Iris pigment epithelial cell (primary cell): ENCODE results near the gene MIER2.
A peak's percentile ranks its signal among the peaks of the same experiment; 100 is the strongest.

ENCODE experiments used
- DNase-seq: peaks from one replicate; pipeline ENCODE4 v3.0.0-alpha.2; 2011; ENCODE audit warnings: low read depth

Gene MIER2

GRCh38 chr19:307793-308420, 36.7 kb downstream of the MIER2 start:
- DNase-seq = no peak

DNA sequence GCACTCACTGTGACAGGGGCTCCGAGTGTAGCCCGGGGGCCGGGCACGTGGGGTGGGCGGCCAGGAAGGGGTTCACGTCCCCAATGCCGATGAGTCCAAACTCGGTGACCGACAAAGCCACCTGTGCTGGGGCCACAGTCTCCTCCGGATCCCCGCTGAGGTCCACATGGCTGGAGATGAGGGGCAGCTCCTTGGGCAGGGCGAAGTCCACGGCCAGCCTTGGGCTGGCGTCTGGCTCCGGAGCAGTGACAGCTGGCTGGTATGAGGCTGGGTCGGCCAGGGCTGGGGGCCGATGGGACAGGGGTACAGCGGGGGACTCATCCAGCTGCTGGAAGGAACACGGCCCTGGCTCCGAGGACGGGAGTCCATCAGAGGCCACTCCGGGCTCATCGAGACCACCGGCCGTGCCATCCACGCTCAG, 37.5 kb downstream of the MIER2 start:
- DNase-seq = no peak

DNA sequence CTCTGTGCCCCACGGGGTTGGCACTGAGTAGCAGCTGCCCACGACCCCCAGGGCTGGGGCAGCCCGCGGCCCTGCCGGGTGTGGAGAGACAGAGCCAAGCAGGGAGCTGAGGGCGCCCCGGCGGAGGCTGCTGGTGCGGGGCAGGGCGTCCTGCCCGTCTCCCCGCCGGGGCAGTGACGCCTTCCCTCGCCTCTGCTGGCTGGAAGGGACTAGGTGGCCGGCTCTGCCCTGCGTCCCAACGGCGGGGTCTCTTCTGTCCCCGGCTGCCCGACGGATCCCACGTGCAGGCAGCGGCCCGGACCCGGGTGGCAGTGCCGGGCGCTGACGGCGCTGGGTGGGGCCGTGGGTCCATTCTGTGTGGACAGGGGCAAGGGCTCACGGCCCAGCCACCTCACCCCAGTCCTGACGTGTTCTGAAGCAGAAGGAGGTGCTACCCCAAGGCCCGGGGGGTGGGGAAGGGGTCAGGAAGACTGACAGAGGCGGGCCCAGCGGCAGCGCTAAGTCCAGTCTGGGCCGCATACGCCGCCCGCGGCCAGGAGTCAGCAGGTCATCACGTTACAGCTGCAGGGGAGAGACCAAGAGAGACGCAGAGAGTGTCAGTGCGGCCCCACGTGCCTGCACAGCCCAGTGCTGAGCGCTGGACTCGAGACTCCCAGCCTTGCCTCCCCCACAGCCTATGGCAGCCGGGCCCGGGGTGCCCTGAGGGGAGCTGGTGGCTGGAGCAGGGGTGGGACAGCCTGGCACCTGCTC, 38.3 kb downstream of the MIER2 start:
- no peak for DNase-seq

- no peak for DNase-seq
These were observed 39.1 kb downstream of the MIER2 start for GRCh38 chr19:305240-306150.

DNA sequence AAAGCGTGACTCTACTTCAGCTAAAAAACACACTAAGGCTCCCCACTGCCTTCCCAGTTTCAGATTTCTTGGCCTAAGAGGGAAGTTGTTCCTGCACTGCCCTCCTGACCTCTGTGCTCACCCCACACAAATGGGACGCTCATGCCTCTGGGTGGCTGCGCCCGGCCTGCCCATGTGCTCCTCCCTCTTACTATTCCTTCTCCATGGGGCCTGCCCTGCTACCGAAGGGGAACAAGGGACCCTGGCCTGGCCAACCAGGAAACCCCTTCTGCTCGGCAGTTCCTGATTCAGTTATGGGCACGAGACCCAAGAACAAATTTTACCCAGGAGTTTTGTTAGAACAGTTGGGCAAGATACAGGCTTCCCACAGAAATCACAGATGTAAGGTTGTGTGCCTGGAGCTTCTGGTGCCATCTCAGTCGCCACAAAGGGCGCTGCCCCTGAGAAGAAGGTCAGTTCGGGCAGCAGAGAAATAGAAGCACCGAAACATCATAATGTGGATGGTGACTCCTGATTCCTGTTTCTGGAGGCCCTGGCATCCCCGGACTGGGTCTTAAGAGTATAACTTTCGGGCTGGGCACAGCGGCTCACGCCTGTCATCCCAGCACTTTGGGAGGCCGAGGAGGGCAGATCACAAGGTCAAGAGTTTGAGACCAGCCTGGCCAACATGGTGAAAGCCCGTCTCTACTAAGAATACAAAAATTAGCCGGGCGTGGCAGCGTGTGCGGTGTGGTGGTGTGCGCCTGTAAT, 47.9 kb downstream of the MIER2 start:
- no peak for DNase-seq

- no peak for DNase-seq
These were observed 48.8 kb downstream of the MIER2 start for GRCh38 chr19:295687-296370.

DNA sequence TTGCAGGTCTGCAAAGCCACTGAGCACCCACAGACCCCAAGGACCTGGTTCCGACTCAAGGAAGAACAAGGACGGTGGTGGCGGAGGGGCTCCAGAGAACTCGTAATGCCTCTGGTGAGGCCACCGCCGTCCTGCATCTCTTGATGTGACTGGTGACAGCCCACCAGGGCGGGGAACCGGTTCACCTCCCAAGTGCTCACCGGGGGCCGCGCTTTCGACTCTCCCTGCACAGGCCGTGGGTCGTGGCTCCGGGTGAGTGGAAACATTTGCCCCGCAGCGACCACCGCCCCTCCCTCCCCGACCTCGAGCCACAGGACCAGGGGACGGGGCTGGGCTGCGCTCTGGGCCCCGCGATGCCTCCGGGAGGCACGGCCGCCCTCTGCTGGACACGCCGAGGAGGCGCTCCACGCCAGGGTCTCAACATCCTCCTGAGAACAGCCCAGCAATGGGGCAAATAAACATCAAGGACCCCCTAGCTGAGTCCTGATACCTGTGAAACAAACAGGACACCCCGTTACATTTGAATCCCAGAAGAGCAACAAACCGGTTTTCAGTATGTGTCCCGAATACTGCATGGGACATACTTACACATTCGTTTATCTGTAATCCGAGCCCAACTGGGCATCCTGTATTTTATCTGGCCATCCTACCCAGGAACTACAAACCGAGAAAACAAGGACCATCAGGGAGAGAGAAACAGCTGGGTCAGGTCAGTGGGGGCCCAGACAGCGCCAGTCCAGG, 49.5 kb downstream of the MIER2 start:
- peak; percentile 21 for DNase-seq

DNA sequence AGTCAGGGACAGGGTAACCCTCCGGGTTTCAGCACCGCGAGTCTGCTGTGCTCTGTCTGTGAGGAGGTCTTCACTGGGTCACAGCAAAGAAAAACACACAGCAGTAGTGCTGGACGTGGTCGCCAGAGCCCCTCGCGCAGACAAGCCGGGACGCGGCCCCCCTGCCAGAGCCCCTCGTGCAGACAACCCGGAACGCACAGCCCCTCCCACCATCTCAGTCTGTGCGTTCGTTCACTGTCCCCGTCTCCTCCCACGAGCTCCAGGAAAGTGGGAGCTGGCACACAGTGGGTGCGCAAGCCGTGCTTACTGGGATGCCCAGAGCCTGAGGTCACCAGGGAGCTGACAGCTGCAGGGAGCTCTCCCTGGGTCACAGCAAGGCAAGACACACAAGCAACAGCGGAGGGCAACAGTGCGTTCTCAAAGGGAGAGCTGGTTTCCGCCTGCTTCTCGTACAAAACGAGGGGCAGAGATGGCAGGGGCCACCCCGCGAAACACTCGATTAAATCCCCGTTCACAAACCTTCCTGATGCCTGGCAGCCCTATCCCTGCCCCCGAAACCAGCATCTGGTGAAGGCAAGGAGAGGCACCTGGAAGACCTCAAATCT, 50.2 kb downstream of the MIER2 start:
- peak; percentile 14 for DNase-seq

DNA sequence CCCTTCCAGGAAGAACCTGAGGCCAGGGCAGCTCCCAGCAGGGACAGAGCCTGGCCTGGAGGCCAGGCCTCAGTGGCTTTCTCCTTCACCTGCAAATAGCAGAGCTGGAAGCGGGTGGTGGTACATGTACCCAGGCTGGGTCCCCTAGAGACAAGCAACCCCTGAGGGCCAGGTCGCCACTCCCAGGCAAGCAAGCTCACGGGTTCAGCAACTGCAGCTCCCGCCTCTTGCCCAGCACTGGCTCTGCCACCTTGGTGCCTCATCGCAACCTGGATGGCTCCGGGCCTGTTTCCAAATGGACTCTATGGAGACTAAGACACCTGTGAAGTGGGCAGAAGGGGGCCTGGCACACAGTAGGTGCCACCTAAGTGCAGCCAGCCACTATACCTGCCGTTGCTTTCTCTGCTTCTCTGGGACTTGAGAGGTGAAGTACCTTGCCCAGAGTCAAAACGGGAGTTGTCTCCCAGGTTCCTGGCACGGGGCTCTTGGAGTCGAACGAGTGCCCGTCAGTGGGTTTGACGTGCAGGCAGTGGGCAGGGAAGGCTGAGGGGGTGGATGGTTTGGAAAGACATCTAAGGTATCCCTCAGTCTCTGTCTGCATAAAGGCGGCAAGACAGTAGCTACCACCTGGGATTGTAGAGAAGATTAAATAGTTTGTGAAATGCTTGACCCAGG, 51.0 kb downstream of the MIER2 start:
- DNase-seq = no peak

DNA sequence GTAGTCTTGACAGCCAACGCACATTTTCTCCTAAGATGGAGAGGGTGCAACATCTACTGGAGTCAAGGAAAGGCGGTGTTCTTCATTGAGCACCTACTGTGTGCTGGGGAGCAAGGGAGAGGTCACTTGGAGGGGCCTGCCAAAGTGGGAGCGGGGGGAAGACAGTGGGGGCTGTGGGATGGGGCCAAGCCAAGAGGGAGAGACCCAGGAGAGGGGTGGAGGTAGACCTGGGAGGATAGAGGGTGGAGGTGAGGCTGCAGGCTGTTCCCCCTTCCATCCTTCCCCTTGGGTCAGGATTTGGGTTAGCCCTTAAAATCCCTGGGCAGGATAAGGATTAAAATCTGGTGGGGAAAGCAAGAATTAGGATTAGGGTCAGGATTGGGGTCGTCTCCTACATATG, 51.6 kb downstream of the MIER2 start:
- DNase-seq = no peak

DNA sequence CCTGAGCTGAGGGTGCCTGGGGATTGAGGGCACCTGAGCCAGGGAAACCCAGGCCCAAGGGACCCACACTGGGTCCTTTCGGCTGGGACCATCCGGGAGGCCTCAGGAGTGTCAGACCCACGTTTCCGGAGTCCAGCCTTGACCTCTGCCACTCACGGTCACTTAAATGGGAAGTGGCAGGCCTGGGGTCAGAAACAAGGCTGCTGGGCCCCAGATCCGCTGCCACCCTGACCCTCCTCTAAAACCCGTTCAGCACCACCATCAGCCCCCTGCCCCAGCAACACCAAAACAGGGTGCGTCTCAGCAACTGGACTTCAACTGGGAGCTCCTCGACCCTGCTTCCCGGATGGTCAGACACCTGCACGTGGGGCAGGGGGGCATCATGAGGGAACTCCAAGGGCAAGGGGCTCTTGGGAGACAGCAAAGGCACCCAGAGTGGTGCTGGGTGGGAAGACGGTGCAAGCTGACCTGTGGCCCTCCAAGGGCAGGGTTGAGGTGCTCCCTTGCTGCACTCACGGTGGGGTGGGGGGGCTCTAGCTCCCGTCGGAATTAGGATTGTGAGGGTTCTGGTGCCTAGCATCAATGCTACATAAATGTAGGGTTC, 52.2 kb downstream of the MIER2 start:
- DNase-seq = no peak

GRCh38 chr19:291561-292280, 52.9 kb downstream of the MIER2 start:
- DNase-seq = no peak

DNA sequence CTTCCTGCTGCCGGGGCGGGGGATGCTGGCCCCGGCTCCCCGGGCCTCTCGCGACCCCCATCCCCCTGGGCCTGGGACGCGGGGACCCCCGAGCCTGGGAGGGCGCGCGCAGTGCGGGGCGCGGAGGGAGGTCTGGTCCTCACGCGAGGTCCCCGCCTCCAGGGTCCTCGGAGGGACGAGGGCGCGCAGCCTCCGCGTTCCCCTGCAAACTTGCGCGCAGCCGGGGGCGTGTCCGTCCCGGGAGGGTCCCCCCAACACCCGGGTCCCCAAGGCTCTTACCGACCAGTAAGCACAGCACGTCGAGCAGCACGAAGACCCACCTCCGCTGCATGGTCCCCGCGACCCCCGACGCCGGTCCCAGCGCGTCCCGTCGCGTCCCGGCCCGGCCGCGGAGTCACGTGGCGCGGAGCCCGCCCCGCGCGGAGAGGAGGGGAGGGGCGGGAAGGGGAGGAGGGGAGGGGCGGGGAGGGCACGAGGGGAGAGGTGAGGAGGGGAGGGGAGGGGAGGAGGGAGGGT, 53.5 kb downstream of the MIER2 start, which contains the start of gene PLPP2:
Gene PLPP2 (minus strand): TSS at position 398 of the 516 bp plus-strand sequence. CDS start 67 bp downstream, at position 331.
- DNase-seq = no peak

DNA sequence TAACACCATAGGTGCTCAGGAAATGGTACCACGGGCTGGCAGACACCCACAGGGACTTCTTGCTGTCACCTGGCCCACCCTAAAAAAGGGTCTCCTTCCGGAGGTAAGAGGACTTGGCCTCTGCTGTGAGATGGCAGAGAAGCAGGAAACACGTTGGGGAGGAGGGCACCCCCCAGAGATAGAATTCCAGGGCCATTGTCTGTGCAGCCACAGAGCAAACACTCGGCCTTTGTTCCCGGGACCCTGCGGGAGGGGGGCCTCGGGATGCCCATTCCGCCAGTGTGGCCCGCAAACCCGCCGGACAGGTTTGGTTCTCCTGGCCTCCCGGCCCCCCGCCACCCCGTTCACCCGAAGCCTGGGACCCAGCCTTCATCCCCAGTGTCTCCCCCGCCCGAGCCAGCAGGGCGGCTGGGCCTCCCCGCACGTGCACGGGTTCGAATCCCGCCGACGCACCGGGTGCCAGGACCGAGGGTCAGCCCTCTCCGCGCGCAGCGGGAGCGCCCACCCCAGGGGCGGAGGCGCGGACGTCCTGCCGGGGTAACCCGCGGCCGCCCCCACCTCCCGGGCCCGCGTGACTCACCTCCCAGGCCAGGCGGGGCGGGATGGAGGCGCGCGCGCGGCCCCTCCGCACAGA, 54.1 kb downstream of the MIER2 start:
- no peak for DNase-seq

DNA sequence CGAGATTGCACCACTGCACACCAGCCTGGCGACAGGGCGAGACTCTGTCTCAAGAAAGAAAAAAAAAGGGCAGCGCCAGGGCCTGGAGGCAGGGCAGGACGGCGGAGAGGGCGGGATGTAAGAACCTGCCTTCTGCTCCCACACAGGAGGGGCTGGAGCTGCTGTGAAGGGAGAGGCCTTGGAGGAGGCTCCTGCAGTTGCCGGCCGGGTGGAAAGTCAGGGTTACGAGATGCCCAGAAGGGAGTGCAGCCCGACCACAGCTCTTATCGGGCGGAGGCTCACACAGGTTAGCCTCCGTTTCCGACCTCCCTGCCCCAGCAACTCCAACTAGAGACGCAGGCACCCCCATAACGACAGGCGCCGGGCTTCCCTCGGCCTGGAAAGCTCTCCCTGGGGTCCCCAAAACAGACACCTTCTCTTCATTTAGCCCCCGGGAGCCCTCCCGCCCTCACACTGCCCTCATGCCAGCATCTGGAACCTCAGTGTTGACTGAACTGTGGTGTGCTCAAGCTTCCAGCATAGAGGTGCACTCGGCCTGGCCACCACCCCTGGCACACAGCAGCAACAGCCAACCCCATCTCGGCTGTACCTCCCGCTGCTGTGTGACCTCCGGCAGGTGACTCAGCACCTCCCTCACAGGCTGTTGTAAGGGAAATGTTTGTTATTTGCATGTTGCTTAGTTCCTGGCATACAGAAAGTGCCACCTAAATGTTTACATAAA, 54.8 kb downstream of the MIER2 start:
- DNase-seq = peak; percentile 56

GRCh38 chr19:288911-289310, 55.7 kb downstream of the MIER2 start:
- no peak for DNase-seq

- no peak for DNase-seq
These were observed 57.2 kb downstream of the MIER2 start for GRCh38 chr19:287381-287871.
